ENCODE measurements around the gene BCAS4. TPM values are rescaled to one million over a fixed set of nuclear protein-coding genes. Genes with fewer than 3 reads are reported as not detected.
"Not testable (repeated sequence)": the region's sequence is repeated elsewhere in the genome, so short reads cannot be mapped to it uniquely, and the experiment has no call there.

BCAS4 gene
- total RNA-seq, 2 donors from 2014 or later: 6.7 to 15.0 TPM

- H3K9me3 Mint-ChIP-seq: no peaks in the 10 kb centered on the region
- no peak overlapping the region for H3K27ac Mint-ChIP-seq
- no peaks in the 10 kb centered on the region for H3K27me3 Mint-ChIP-seq
- DNase-seq (ENCODE audit: low spot score) (no peak), ATAC-seq (no peak)
- peaks cover 4 to 6% of the 10 kb centered on the region in 2 donors for H3K4me1 Mint-ChIP-seq (ENCODE audit: low read depth in 2 of 2)
- no peaks in the 10 kb centered on the region for H3K36me3 Mint-ChIP-seq
- H3K4me3 Mint-ChIP-seq: no peak overlapping the region
These were observed 3.8 kb downstream of the BCAS4 start for GRCh38 chr20:50798650-50799049.

- no peak overlapping the region for H3K27ac Mint-ChIP-seq
- H3K9me3 Mint-ChIP-seq: no peaks in the 10 kb centered on the region
These were observed 4.5 kb downstream of the BCAS4 start for GRCh38 chr20:50799176-50799889.

GRCh38 chr20:50799890-50800550, 5.2 kb downstream of the BCAS4 start:
- H3K27me3 Mint-ChIP-seq: no peaks in the 10 kb centered on the region
- no peak overlapping the region for H3K27ac Mint-ChIP-seq
- no peak overlapping the region for H3K4me3 Mint-ChIP-seq
- no peaks in the 10 kb centered on the region for H3K36me3 Mint-ChIP-seq
- DNase-seq (ENCODE audit: low spot score) (no peak), ATAC-seq (no peak)
- H3K9me3 Mint-ChIP-seq: no peaks in the 10 kb centered on the region
- H3K4me1 Mint-ChIP-seq (ENCODE audit: low read depth in 2 of 2): peaks cover 11 to 12% of the 10 kb centered on the region in 2 donors

More at GRCh38 chr20:50799176-50799889, 4.5 kb downstream of the BCAS4 start:
- no peak overlapping the region for H3K4me3 Mint-ChIP-seq
- ATAC-seq (no peak), DNase-seq (ENCODE audit: low spot score) (no peak)
- H3K27me3 Mint-ChIP-seq: no peaks in the 10 kb centered on the region
- no peaks in the 10 kb centered on the region for H3K36me3 Mint-ChIP-seq
- H3K4me1 Mint-ChIP-seq (ENCODE audit: low read depth in 2 of 2): peaks cover 5 to 6% of the 10 kb centered on the region in 2 donors

GRCh38 chr20:50800986-50801746, 6.3 kb downstream of the BCAS4 start:
- H3K27me3 Mint-ChIP-seq; H3K4me3 Mint-ChIP-seq; DNase-seq (ENCODE audit: low spot score); H3K36me3 Mint-ChIP-seq; ATAC-seq; H3K9me3 Mint-ChIP-seq; H3K27ac Mint-ChIP-seq: not testable (repeated sequence)
- peaks cover 13 to 17% of the 10 kb centered on the region in 2 donors for H3K4me1 Mint-ChIP-seq (ENCODE audit: low read depth in 2 of 2)

- DNase-seq (ENCODE audit: low spot score): no peak
- H3K27ac Mint-ChIP-seq: no peak overlapping the region
- no peak for ATAC-seq
- H3K9me3 Mint-ChIP-seq: no peaks in the 10 kb centered on the region
- H3K36me3 Mint-ChIP-seq: no peaks in the 10 kb centered on the region
- no peak overlapping the region for H3K4me3 Mint-ChIP-seq
- H3K27me3 Mint-ChIP-seq: no peaks in the 10 kb centered on the region
- H3K4me1 Mint-ChIP-seq (ENCODE audit: low read depth in 2 of 2): peaks cover 17 to 19% of the 10 kb centered on the region in 2 donors
These were observed 6.9 kb downstream of the BCAS4 start for GRCh38 chr20:50801747-50802125.

GRCh38 chr20:50802289-50802688, 7.4 kb downstream of the BCAS4 start:
- ATAC-seq (no peak), DNase-seq (ENCODE audit: low spot score) (no peak)
- Mint-ChIP-seq H3K4me3 (no peak overlapping the region), H3K27me3 (no peaks in the 10 kb centered on the region), H3K27ac (no peak overlapping the region), H3K4me1 (ENCODE audit: low read depth in 2 of 2) (peaks cover 17 to 19% of the 10 kb centered on the region in 2 donors), H3K9me3 (no peaks in the 10 kb centered on the region), H3K36me3 (no peaks in the 10 kb centered on the region)

- no peaks in the 10 kb centered on the region for H3K27me3 Mint-ChIP-seq
- peak overlapping the region; percentile 85 to 94 for H3K27ac Mint-ChIP-seq
- H3K4me1 Mint-ChIP-seq (ENCODE audit: low read depth in 2 of 2): peaks cover 17 to 19% of the 10 kb centered on the region in 2 donors
- H3K9me3 Mint-ChIP-seq: no peaks in the 10 kb centered on the region
- DNase-seq (ENCODE audit: low spot score): no peak
- H3K4me3 Mint-ChIP-seq: peak overlapping the region; percentile 61
- peak in 1 of 2 donors; percentile 72 for ATAC-seq
- no peaks in the 10 kb centered on the region for H3K36me3 Mint-ChIP-seq
These were observed 9.8 kb downstream of the BCAS4 start for GRCh38 chr20:50804437-50805348.

- peaks cover 17 to 19% of the 10 kb centered on the region in 2 donors for H3K4me1 Mint-ChIP-seq (ENCODE audit: low read depth in 2 of 2)
- no peak for ATAC-seq
- peak overlapping the region; percentile 85 to 94 for H3K27ac Mint-ChIP-seq
- peak overlapping the region; percentile 61 for H3K4me3 Mint-ChIP-seq
- no peak for DNase-seq (ENCODE audit: low spot score)
- no peaks in the 10 kb centered on the region for H3K27me3 Mint-ChIP-seq
- H3K9me3 Mint-ChIP-seq: no peaks in the 10 kb centered on the region
- no peaks in the 10 kb centered on the region for H3K36me3 Mint-ChIP-seq
These were observed 10.5 kb downstream of the BCAS4 start for GRCh38 chr20:50805349-50805684.

- DNase-seq (ENCODE audit: low spot score) (no peak), ATAC-seq (no peak)
- H3K27ac Mint-ChIP-seq: peak overlapping the region in 1 of 2 donors; percentile 94
- H3K27me3 Mint-ChIP-seq: no peaks in the 10 kb centered on the region
- H3K4me3 Mint-ChIP-seq: no peak overlapping the region
- H3K9me3 Mint-ChIP-seq: no peaks in the 10 kb centered on the region
- peaks cover 17 to 19% of the 10 kb centered on the region in 2 donors for H3K4me1 Mint-ChIP-seq (ENCODE audit: low read depth in 2 of 2)
- H3K36me3 Mint-ChIP-seq: no peaks in the 10 kb centered on the region
These were observed 11.4 kb downstream of the BCAS4 start for GRCh38 chr20:50806126-50806768.

- H3K4me3 Mint-ChIP-seq: no peak overlapping the region
- no peaks in the 10 kb centered on the region for H3K27me3 Mint-ChIP-seq
- H3K9me3 Mint-ChIP-seq: no peaks in the 10 kb centered on the region
- H3K36me3 Mint-ChIP-seq: no peaks in the 10 kb centered on the region
- no peak overlapping the region for H3K27ac Mint-ChIP-seq
- no peak for DNase-seq (ENCODE audit: low spot score)
- ATAC-seq: no peak
- H3K4me1 Mint-ChIP-seq (ENCODE audit: low read depth in 2 of 2): peaks cover 11 to 15% of the 10 kb centered on the region in 2 donors
These were observed 15.2 kb downstream of the BCAS4 start for GRCh38 chr20:50810063-50810462.

GRCh38 chr20:50810842-50811241, 16.0 kb downstream of the BCAS4 start:
- DNase-seq (ENCODE audit: low spot score): no peak
- no peak for ATAC-seq
- no peaks in the 10 kb centered on the region for H3K27me3 Mint-ChIP-seq
- H3K4me3 Mint-ChIP-seq: no peak overlapping the region
- peaks cover 10 to 14% of the 10 kb centered on the region in 2 donors for H3K4me1 Mint-ChIP-seq (ENCODE audit: low read depth in 2 of 2)
- no peaks in the 10 kb centered on the region for H3K9me3 Mint-ChIP-seq
- H3K27ac Mint-ChIP-seq: no peak overlapping the region
- H3K36me3 Mint-ChIP-seq: no peaks in the 10 kb centered on the region

GRCh38 chr20:50813101-50813643, 18.3 kb downstream of the BCAS4 start:
- DNase-seq (ENCODE audit: low spot score): no peak
- H3K4me1 Mint-ChIP-seq (ENCODE audit: low read depth in 2 of 2): peaks cover 9% of the 10 kb centered on the region in 2 donors

GRCh38 chr20:50813801-50814200, 18.9 kb downstream of the BCAS4 start:
- Mint-ChIP-seq H3K27ac (no peak overlapping the region), H3K4me3 (no peak overlapping the region), H3K9me3 (no peaks in the 10 kb centered on the region), H3K4me1 (ENCODE audit: low read depth in 2 of 2) (peaks cover 15% of the 10 kb centered on the region in 2 donors), H3K36me3 (peaks cover 4% of the 10 kb centered on the region), H3K27me3 (no peaks in the 10 kb centered on the region)
- DNase-seq (ENCODE audit: low spot score): no peak
- ATAC-seq: no peak

More at GRCh38 chr20:50813101-50813643, 18.3 kb downstream of the BCAS4 start:
- Mint-ChIP-seq H3K9me3 (no peaks in the 10 kb centered on the region), H3K4me3 (no peak overlapping the region), H3K27ac (no peak overlapping the region), H3K36me3 (no peaks in the 10 kb centered on the region), H3K27me3 (no peaks in the 10 kb centered on the region)
- ATAC-seq: no peak

Measured in natural killer cell treated with Interleukin-12 subunit alpha and Interleukin-12 subunit beta and Interleukin-15 and Interleukin-18, amount 100 ng/mL, for 72 hours (primary cell).